ENCODE results near the gene INF2. TPM values are rescaled to one million over a fixed set of nuclear protein-coding genes. Genes with fewer than 3 reads are reported as not detected.

The INF2 gene
- total RNA-seq, 2 experiments from 2014 or later: 62.8 to 64.9 TPM

DNA sequence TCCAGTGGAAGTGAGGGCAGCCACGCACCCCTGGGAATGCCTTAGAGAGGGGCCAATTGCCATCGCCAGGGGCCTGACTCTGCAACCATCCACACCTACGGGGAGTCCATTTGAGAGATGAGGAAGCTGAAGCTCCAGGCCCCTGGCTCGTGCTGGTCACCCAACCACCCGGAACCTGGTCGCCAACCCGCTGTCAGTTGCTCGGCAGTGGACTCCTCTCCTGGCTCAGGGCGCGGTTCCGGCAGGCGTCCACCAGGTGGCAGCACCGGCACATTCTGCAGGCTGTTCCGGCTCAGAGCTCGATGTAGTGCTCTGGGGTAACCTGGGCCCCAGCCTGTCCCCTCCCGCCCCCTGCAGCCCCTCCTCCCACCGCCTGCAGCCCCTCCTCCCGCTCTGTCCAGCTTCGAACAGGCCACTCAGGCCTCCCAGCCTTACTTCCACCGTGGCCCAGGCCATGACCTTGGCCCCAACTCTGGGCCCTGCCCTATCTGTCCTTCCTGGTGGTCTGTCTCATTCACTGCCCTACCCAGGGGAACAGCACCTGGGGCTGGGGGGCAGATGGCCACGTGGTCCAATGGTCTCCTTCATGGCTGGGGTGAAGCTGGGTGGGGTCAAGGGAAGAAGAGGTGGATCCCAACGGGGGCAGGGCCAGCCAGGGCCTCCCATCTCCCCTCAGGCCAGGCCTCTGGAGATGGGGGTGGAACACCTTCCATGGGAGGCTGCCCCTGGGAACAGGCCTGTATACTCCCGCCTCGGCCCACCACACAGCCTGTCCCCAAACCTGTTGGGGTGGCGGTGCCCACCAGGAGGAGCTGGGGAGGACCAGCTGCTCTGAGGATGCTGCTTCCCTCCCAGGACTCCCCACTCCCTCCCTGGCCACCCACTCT is 79.3 kb downstream of the INF2 start:
- POLR2A ChIA-PET: interaction anchor here (0.5 to 1.5 kb wide), 2 partner anchors 16 to 96 kb away, joined by 3 to 4 read pairs; partner anchors contain the start of gene SIVA1
- CTCF ChIA-PET: interaction anchor here (0.6 to 2.7 kb wide), 18 partner anchors 9 to 533 kb away, joined by 3 to 32 read pairs (median 5); partner anchors contain the start of genes INF2, SIVA1 and ZBTB42

DNA sequence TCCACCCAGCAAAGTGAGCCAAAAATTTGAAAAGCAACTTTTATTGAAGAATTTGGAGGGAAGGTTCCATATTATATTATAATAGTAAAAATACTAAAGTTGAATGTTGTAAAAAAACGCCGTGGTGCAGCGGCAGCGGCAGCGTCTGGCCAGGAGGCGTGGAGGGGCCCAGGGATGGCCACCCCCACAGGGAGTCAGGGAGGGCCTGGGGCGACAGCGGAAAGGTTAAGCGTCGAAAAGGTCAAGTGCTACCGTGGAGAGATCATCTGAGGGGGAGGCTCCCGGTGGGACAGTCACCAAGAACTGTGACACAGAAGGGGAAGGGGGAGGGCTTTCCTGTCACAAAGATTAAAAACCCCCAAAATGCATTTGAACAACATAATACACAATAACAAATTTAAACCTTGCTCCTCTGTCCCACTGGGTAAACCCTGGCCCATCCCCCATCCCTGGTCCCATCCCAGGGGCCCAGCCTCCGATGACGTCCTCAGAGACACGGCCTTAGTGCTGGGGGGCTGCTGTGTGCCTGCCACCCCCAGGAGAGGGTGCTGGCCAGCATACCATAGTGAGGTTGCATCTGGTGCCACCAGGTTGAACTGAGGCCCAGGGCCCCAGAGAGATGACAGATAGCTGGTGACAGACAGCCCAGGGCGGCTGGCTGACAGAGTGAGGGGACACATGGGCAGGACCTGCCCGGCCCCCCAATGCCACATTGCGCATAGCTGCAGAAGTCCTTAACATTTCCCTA is 80.1 kb downstream of the INF2 start:
- ChIA-PET CTCF (interaction anchor here (1.2 to 2.7 kb wide), 13 partner anchors 11 to 100 kb away, joined by 3 to 32 read pairs (median 10); partner anchors contain the start of genes SIVA1 and ZBTB42), POLR2A (interaction anchor here (1.5 kb wide), 1 partner anchor 16 kb away, joined by 3 read pairs; the partner anchor contains the start of gene SIVA1)

DNA sequence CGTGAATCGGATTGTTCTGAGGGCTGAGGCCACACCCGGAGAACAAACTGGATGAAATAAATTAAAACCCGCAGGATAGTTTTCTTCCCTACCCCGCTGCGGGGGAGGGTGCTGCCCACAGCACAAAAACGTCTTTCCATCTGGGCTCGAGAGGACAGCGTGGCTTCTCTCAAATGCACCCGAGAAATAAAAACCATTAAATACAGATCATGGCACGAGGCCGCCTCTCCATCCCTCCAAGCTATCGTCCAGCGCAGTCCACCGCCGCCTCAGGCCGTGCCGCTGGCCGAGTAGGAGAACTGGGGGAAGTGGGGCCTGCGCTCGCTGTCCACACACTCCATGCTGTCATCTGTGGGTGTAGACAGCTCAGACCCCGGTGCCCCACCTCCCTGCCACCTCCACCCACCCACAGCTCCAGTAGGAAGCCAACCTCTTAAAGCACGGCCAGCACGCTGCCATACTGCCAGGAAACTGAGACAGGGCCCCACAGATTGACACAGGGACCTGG is 80.7 kb downstream of the INF2 start:
- CTCF ChIA-PET: interaction anchor here (1.3 to 2.7 kb wide), 6 partner anchors 9 to 56 kb away, joined by 3 to 18 read pairs (median 7); partner anchors contain the start of genes SIVA1 and ZBTB42
- POLR2A ChIA-PET: no interaction called here

DNA sequence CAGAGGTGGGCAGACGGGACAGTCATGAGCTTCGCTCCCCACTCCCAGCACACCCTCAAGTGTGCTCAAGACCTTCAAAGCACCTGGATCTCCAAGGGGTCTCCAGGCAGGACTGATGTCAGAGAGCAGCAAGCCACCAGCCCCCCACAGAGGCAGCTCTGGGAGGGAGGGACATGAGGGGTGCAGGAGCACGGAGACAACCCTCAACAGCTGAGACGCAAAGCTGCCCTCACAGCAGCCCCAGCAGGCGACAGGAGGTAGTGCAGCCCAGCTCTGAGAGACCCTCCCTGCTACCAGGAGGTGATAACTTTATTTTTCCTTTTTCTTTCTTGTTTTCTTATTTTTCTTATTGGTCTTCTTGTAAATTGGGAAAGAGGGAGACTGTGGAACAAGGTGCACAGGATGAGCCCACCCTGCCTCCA is 81.4 kb downstream of the INF2 start:
- ChIA-PET POLR2A (no interaction called here), CTCF (interaction anchor here (0.9 to 2.0 kb wide), 6 partner anchors 8 to 55 kb away, joined by 3 to 10 read pairs (median 6); partner anchors contain the start of genes SIVA1 and ZBTB42)

DNA sequence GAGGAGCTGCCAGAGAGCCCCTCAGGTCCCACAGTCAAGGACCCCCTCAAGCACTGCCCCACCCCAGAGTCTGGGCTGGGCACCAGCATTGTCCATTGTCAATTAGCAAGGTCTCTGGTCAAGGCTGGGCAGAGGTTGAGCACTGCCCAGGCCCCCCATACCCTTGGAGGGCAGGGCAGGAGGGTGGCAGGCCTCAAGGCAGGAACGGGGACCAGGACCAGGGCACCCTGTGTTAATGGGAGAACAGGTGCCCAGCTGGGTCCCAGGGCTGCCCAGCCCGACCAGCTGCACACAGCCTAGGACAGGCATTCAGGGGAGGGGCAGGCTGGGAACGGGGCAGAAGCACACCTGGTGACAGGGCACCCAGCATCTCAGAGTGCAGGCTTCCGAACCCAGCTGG is 82.0 kb downstream of the INF2 start:
- POLR2A ChIA-PET: no interaction called here
- CTCF ChIA-PET: interaction anchor here (0.9 to 2.0 kb wide), 5 partner anchors 8 to 46 kb away, joined by 3 to 8 read pairs (median 5); partner anchors contain the start of genes SIVA1 and ZBTB42

Other genes starting within 250 kb of the INF2 start
- gene C14orf180, start 109.9 kb upstream of the INF2 start, total RNA-seq: not detected
- not detected for gene TMEM179, start 84.8 kb upstream of the INF2 start, total RNA-seq
- 1 to 10 TPM; 1.7 to 1.8 TPM for gene ADSS1, start 34.6 kb downstream of the INF2 start, total RNA-seq
- gene SIVA1, start 63.5 kb downstream of the INF2 start, total RNA-seq: 100 to 1,000 TPM; 167 TPM
- 100 to 1,000 TPM; 155 to 173 TPM for gene AKT1, start 106.1 kb downstream of the INF2 start, total RNA-seq
- gene ZBTB42, start 111.5 kb downstream of the INF2 start, total RNA-seq: 1 to 10 TPM; 3.0 TPM
- gene CEP170B, start 175.7 kb downstream of the INF2 start, total RNA-seq: 1 to 10 TPM; 7.7 to 7.8 TPM
- not detected for gene PLD4, start 235.3 kb downstream of the INF2 start, total RNA-seq

All from activated CD8-positive, alpha-beta memory T cell treated with anti-CD3 and anti-CD28 coated beads for 36 hours (primary cell).